Mammary microvascular endothelial cell (primary cell): Measurements from ENCODE around the gene SPARC. TPM values are rescaled to one million over a fixed set of nuclear protein-coding genes. Genes with fewer than 3 reads are reported as not detected.

ENCODE experiments used
- total RNA-seq: library from RNA; depleted of rRNA; stranded (reverse); fragments of >200 nt; gene quantifications from 2 replicates; pipeline ENCODE4 v1.2.3, GENCODE V29; 2015

Gene SPARC
- total RNA-seq, result 1,105 and 1,145 TPM in 2 replicates

GRCh38 chr5:151686674-151687407, at the start of gene SPARC:
SPARC (minus strand) TSS chr5:151686915; CDS start chr5:151676188, 10,727 bp downstream.

Other genes starting within 250 kb of the SPARC start
- 9.0 and 10.1 TPM in 2 replicates for gene SLC36A1, start 239.3 kb downstream of the SPARC start, total RNA-seq
- not detected in 2 replicates for gene FAT2, start 95.6 kb downstream of the SPARC start, total RNA-seq
- 169 and 216 TPM in 2 replicates for gene ATOX1, start 71.7 kb upstream of the SPARC start, total RNA-seq
- 197 and 206 TPM in 2 replicates for gene G3BP1, start 85.0 kb upstream of the SPARC start, total RNA-seq
- gene GLRA1, start 237.9 kb upstream of the SPARC start, total RNA-seq, result not detected in 2 replicates